Measurements from ENCODE around the gene KCTD5.
A peak's percentile ranks its signal among the peaks of the same experiment; 100 is the strongest.
"Not testable (repeated sequence)": the region's sequence is repeated elsewhere in the genome, so short reads cannot be mapped to it uniquely, and the experiment has no call there.

Gene KCTD5

GRCh38 chr16:2673066-2673999, 9.0 kb upstream of the KCTD5 start:
- peak; percentile 89 for DNase-seq (ENCODE audit: low read depth)

GRCh38 chr16:2675021-2675420, 7.3 kb upstream of the KCTD5 start:
- no peak for DNase-seq (ENCODE audit: low read depth)

DNA sequence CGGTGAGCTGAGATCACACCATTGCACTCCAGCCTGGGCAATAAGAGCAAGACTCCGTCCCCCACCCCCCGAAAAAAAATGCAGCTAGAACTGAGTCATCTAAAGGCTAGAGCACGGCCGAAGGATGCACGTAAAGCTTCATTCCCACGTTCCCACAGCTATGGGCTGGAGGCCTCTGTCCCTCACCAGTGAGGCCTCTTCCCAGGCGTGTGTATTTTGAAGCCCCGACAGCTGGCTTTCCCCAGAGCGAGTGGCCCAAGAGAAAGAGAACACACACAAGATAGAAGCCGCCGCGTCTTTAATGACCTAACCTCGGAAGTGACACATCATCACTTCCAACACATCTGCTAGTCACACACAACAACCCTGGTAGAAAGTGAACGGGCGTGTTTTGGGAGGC, 6.6 kb upstream of the KCTD5 start:
- DNase-seq (ENCODE audit: low read depth) = no peak

DNA sequence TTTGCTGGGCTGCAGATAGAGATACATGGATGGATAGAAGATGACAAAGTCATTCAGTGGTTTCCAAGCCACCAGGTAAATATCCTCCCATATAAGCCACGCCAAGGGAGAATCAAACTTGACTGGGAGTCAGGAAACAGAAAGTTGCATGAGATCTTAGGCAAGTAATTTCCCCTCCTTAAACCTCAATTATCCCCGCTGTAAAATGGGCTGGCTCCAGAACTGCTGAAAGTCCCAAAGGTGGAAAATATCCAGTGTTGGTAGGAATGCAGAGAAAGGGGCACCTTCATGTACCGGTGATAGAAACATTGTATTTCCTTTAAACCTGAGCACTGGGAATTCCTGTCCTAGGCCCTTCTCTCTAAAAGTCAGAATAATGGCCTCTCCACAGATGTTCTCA, 5.4 kb upstream of the KCTD5 start:
- not testable (repeated sequence) for DNase-seq (ENCODE audit: low read depth)

DNA sequence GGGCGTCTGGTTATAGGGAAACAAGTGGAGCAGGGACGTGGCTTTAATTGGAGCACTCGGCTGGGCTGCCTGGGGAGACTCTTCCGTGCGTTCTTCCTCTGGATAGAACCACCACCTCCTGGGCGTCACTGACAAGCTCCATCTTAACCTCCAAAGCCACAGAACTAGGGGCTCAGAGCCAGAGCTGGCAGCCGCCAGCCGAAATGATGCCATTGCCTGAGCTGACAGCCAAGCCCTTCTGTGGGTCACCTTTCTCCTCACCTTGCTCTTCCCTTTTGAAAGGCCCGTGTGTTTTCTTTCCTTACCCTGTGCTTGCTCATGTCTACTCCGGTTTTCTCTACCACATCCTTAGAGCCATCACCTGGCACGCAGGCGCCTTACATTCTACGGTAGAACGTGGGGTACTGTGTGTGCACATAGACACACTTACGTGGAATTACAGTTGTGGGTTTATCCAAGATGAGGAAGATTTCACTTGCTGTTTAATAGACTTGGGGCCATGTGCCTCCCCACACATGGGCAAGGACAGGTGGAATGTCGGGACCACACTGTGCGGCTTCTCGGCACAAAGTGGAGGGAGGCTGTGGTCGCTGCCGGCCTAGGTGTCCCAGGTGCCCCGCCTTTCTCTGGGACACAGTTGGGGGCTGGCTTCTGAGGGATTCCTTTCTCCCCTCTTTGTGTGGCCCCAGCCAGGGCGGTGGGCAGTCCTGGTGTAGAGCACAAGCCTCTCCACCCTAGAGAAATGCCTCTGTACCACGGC, 3.9 kb upstream of the KCTD5 start:
- not testable (repeated sequence) for DNase-seq (ENCODE audit: low read depth)

DNA sequence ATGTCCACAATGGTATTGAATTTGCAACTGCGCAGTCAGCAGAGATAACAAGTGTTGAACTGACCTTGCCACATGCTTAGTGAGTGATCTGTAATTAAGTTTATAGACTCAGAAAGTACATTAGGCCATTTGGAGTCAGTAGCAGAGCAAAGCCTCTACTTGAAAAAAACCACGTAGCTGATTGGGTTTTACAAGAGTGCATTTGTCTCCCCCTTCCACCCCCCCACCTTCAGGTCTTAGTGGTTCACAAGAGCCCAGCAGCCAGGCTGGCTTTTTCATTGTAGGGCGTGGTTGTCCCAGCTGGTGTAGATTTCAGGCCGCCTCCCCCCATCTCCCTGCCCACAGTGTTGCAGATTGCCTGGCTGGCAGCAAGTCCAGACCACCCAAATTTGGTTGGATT, 2.4 kb upstream of the KCTD5 start:
- DNase-seq (ENCODE audit: low read depth) = not testable (repeated sequence)

DNA sequence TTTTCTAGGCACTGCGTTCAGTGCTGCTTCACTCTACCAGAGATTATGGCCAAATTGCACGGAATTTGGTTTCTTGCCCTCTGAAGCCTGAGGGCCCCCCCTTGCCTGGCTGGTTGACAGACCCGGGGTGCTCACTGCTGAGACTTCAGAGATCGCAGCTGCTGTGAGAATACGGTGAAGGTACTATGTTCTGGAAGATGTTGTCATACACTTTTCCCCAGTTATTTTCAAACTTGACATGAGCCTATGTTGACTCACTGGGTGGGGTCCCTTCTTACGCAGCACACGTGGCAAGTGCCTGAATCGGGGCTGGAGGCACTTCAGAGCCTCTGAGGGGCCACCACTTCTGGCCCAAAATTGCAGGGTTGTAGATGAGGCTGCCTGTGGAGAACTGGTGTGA, 2.0 kb upstream of the KCTD5 start:
- not testable (repeated sequence) for DNase-seq (ENCODE audit: low read depth)

DNA sequence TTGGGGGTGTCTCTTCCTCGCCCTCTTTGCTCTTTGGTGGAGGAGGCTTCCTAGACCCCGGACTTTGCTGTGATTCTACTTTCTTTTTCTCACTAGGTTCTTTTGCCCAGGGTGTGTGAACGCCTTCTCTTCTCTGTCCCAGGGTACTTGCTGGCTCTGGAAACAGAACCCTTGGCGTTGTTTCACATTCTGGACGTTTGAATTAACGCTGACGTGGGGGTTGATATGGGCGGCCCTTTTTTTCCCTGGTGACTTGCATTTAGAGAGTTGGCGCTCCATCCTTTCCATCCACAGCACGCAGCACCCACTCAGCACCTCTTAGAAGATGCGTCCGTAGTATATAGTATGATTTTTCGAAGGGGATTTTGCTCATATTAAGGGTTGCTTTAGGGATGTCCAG, 718 bp downstream of the KCTD5 start:
- not testable (repeated sequence) for DNase-seq (ENCODE audit: low read depth)

GRCh38 chr16:2686075-2686474, 3.8 kb downstream of the KCTD5 start:
- not testable (repeated sequence) for DNase-seq (ENCODE audit: low read depth)

DNA sequence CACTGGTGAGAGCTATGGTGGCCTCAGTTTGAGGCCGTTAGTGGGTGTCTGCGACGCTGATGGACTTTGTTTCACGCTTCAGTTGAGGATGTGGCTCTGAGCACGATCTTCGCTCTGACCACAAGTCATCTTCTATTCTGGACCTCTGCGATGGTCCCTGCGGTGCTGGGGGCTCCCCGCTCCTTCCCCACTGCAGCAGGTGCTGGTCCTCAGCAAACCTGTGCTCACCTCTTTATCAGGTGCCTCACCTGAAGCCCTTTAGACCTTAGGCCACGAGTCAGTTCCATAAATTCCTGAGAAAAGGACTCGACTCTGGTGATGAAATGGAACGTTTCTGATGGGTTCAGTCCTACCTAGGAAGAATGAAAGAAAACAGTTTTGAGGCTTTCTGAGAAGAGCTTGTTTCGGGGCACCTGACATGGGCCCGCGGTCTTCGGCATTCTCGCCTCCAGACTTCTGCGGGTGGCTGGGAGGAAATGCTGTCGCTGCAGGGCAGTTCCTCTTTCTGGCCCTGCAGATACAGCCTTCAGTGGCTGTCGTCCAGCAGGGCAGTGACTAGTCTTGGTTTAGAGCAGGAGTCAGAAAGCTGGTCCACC, 4.7 kb downstream of the KCTD5 start:
- no peak for DNase-seq (ENCODE audit: low read depth)

GRCh38 chr16:2687531-2688308, 5.4 kb downstream of the KCTD5 start:
- DNase-seq (ENCODE audit: low read depth) = no peak

- DNase-seq (ENCODE audit: low read depth) = not testable (repeated sequence)
These were observed 7.1 kb downstream of the KCTD5 start for GRCh38 chr16:2689422-2689821.

GRCh38 chr16:2689968-2690801, 7.9 kb downstream of the KCTD5 start:
- DNase-seq (ENCODE audit: low read depth) = no peak

DNA sequence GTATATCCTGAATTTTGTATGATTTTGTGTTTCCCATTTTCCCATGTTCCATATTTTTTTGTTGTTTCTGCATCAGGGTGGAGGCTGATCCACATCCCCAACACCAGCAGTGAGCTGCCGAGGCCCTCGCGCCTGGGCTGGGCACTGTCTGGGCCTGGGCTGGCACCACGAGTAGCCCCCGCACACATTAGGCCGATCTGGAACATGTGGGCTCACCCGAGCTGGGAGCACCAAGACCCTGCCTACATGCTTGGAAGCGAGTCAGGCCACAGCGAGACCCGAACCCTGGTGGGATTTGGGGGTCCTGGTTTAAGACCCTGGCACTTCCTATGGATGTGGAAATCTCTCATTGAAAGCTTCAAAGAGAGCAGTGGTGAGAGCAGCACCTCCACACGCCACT, 8.5 kb downstream of the KCTD5 start:
- no peak for DNase-seq (ENCODE audit: low read depth)

- no peak for DNase-seq (ENCODE audit: low read depth)
These were observed 9.3 kb downstream of the KCTD5 start for GRCh38 chr16:2691491-2692248.

GRCh38 chr16:2692251-2692947, 10.1 kb downstream of the KCTD5 start:
- DNase-seq (ENCODE audit: low read depth) = no peak

DNA sequence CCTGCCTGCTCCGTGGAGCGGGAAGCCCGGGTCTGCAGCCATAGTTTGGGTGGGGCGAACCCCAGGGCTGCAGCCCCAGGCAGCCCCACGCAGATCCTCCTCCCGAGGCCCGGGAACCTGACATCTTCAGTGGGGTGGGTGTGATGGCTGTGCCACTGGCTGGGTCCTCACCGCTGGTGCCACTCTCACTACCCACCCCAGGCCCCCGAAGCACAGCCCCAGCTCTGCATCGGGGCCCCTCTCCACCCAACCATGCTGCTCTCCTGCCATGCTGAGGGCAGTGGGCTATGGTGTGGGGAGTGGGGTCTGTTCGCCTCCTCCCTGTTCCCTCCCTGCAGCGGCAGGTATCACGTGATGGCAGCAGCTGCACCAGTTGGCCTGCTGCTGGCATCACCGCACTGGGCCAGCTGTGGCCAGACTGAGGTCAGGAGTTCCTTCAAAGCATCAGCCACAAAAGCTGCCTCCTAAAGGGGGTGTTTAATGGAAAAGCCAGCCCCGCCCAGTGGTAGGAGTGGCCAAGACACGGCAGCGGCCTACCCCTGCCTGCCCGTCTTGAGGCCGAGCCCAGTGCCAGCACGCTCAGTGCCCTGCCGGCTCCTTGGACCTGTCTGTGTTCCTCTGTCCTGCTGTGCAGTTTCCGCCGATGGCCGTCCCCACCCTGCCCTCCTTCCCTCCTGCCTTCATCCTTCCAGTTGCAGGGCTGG, 10.8 kb downstream of the KCTD5 start:
- no peak for DNase-seq (ENCODE audit: low read depth)

- not testable (repeated sequence) for DNase-seq (ENCODE audit: low read depth)
These were observed 14.4 kb downstream of the KCTD5 start for GRCh38 chr16:2696601-2697250.
